Adrenal gland (tissue), 5 donors: Measurements from ENCODE around the gene SRPK2.

Source experiments
- POLR2A ChIP-seq, 2 donors: fragments of 450-650 bp; IDR thresholded peaks; one replicate each; pipeline ENCODE4 v1.6.1; 2017; ENCODE audit warnings: antibody characterized with exemption in 2 of 2, mild to moderate bottlenecking in 2 of 2, moderate library complexity in 1 of 2
- TF ChIP-seq, protein P1 (sequence below), 6 experiments: fragments of 450-650 bp in 4 of 6; fragments of 200-600 bp in 2 of 6; sonication (generic) in 1 of 6; IDR thresholded peaks; 1 replicate in 5 of 6; 2 replicates in 1 of 6; pipeline versions ENCODE4 v1.5.1 to v1.8.0; 2016 to 2021; ENCODE audit warnings: antibody characterized with exemption in 6 of 6, mild to moderate bottlenecking in 2 of 6, moderate library complexity in 1 of 6
- donor health status: DM: no; HTN: no; CAD: no.

- no peak for TF ChIP-seq POLR2A (IDR thresholded peaks at IDR 0.05)
- TF ChIP-seq, protein P1, sequence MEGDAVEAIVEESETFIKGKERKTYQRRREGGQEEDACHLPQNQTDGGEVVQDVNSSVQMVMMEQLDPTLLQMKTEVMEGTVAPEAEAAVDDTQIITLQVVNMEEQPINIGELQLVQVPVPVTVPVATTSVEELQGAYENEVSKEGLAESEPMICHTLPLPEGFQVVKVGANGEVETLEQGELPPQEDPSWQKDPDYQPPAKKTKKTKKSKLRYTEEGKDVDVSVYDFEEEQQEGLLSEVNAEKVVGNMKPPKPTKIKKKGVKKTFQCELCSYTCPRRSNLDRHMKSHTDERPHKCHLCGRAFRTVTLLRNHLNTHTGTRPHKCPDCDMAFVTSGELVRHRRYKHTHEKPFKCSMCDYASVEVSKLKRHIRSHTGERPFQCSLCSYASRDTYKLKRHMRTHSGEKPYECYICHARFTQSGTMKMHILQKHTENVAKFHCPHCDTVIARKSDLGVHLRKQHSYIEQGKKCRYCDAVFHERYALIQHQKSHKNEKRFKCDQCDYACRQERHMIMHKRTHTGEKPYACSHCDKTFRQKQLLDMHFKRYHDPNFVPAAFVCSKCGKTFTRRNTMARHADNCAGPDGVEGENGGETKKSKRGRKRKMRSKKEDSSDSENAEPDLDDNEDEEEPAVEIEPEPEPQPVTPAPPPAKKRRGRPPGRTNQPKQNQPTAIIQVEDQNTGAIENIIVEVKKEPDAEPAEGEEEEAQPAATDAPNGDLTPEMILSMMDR (IDR thresholded peaks at IDR 0.05), result no peak
These were observed 321.0 kb downstream of the SRPK2 start for GRCh38 chr7:105067691-105068090.
